K562 (cell line): ENCODE measurements around the gene FRMD4A. TPM values are rescaled to one million over a fixed set of nuclear protein-coding genes. Genes with fewer than 3 reads are reported as not detected.

Source experiments
- GABPA ChIP-seq: fragments of 200-800 bp; sonication (Bioruptor generic); conservative IDR thresholded peaks from 2 replicates; pipeline ENCODE4 v1.6.1; 2016; ENCODE audit warnings: low read depth, missing genetic modification characterization, missing compliant biosample characterization
- KAT8 ChIP-seq: fragments of 450-650 bp; IDR thresholded peaks from 2 replicates; pipeline ENCODE4 v1.6.1; 2016; ENCODE audit warnings: low read depth, mild to moderate bottlenecking
- MTA3 ChIP-seq: fragments of 450-650 bp; formaldehyde crosslinking; IDR thresholded peaks from 2 replicates; pipeline ENCODE4 v1.6.1; 2017; ENCODE audit warnings: mild to moderate bottlenecking, borderline replicate concordance
- RCOR1 ChIP-seq, 2 experiments: IDR thresholded peaks; 2 replicates each; pipeline ENCODE4 v1.6.1; 2012; ENCODE audit warnings: low read depth in 2 of 2, low read length in 2 of 2, borderline replicate concordance in 1 of 2, improper control_type of control experiment in 1 of 2
- ZEB2 ChIP-seq: fragments of 450-650 bp; IDR thresholded peaks from 2 replicates; pipeline ENCODE4 v1.6.1; 2016
- ZNF133 ChIP-seq: fragments of 250-450 bp; sonication (Bioruptor Pico); IDR thresholded peaks from 2 replicates; pipeline ENCODE4 v1.4.0; 2020; ENCODE audit warnings: mild to moderate bottlenecking
- polyA plus RNA-seq, 8 experiments: library from polyadenylated mRNA; depleted of rRNA in 4 of 8; stranded (reverse) in 5 of 8; unstranded in 3 of 8; fragments of >200 nt; fragmentation: Nextera tagmentation in 2 of 8; fragmentation: Illumina TruSeq in 1 of 8; extraction: Ambion mirVana in 2 of 8; extraction: Trizol in 1 of 8; gene quantifications; 2 replicates each; pipeline versions ENCODE4 v1.2.1 to v1.2.3, GENCODE V29; 2011 to 2014; ENCODE audit warnings: inconsistent platforms in 1 of 8, missing spikeins in 1 of 8
- total RNA-seq, 7 experiments: library from RNA; depleted of rRNA in 6 of 7; stranded (reverse); fragments of >200 nt in 6 of 7; fragmentation: Illumina TruSeq in 2 of 7; extraction: Trizol in 2 of 7; gene quantifications; 2 replicates each; pipeline versions ENCODE4 v1.2.1 to v1.2.3, GENCODE V29; 2011 to 2021; ENCODE audit warnings: low replicate concordance in 1 of 7
- TF ChIP-seq, protein P1 (sequence below): fragments of 450-650 bp; IDR thresholded peaks from 2 replicates; pipeline ENCODE4 v1.6.1; 2016; ENCODE audit warnings: low read depth

The FRMD4A gene
- total and polyA plus RNA-seq, 9 of the 15 experiments (the other 6 are each of a cell fraction or from before 2014, with no cell fraction given), result 0.80 to 5.2 (median 3.0) TPM

DNA sequence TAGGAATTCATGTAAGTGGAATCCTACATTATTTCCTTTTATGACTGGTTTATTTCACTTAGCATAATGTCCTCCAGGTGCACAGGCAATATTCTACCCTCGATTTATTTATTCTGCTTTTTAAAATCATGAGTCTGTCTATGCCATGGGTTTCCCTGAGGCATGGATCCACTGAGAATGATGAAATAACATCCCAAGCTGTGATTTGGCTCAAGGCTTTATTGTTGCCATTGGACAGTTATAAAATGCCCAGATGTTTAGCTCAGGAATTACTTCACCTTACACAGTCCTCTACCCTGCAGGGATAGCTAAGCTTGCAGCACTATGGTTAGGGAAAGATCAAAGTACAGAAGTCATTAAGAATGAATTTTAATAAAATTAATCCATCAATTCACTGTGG lies 219.5 kb downstream of the FRMD4A start (continued):
- TF ChIP-seq RCOR1 (IDR thresholded peaks at IDR 0.05; ENCODE audit: borderline replicate concordance in 1 of 2, low read depth in 2 of 2, low read length in 2 of 2), result no peak
- no peak for TF ChIP-seq ZEB2
- TF ChIP-seq MTA3, result no peak
- TF ChIP-seq ZNF133 (CRISPR knock-in tag), result no peak
- TF ChIP-seq KAT8, result no peak
- TF ChIP-seq GABPA (tag), result no peak
- TF ChIP-seq, protein P1, sequence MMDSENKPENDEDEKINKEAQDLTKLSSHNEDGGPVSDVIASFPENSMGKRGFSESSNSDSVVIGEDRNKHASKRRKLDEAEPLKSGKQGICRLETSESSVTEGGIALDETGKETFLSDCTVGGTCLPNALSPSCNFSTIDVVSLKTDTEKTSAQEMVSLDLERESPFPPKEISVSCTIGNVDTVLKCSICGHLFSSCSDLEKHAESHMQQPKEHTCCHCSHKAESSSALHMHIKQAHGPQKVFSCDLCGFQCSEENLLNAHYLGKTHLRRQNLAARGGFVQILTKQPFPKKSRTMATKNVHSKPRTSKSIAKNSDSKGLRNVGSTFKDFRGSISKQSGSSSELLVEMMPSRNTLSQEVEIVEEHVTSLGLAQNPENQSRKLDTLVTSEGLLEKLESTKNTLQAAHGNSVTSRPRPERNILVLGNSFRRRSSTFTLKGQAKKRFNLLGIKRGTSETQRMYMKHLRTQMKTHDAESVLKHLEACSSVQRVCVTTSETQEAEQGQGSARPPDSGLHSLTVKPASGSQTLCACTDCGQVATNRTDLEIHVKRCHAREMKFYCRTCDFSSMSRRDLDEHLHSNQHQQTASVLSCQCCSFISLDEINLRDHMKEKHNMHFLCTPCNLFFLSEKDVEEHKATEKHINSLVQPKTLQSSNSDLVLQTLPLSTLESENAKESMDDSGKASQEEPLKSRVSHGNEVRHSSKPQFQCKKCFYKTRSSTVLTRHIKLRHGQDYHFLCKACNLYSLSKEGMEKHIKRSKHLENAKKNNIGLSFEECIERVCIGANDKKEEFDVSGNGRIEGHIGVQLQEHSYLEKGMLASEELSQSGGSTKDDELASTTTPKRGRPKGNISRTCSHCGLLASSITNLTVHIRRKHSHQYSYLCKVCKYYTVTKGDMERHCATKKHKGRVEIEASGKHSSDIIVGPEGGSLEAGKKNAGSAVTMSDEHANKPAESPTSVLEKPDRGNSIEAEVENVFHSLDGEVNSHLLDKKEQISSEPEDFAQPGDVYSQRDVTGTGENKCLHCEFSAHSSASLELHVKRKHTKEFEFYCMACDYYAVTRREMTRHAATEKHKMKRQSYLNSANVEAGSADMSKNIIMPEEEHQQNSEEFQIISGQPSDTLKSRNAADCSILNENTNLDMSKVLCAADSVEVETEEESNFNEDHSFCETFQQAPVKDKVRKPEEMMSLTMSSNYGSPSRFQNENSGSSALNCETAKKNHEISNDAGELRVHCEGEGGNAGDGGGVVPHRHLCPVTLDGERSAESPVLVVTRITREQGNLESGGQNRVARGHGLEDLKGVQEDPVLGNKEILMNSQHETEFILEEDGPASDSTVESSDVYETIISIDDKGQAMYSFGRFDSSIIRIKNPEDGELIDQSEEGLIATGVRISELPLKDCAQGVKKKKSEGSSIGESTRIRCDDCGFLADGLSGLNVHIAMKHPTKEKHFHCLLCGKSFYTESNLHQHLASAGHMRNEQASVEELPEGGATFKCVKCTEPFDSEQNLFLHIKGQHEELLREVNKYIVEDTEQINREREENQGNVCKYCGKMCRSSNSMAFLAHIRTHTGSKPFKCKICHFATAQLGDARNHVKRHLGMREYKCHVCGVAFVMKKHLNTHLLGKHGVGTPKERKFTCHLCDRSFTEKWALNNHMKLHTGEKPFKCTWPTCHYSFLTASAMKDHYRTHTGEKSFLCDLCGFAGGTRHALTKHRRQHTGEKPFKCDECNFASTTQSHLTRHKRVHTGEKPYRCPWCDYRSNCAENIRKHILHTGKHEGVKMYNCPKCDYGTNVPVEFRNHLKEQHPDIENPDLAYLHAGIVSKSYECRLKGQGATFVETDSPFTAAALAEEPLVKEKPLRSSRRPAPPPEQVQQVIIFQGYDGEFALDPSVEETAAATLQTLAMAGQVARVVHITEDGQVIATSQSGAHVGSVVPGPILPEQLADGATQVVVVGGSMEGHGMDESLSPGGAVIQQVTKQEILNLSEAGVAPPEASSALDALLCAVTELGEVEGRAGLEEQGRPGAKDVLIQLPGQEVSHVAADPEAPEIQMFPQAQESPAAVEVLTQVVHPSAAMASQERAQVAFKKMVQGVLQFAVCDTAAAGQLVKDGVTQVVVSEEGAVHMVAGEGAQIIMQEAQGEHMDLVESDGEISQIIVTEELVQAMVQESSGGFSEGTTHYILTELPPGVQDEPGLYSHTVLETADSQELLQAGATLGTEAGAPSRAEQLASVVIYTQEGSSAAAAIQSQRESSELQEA, result no peak
